Gastrocnemius medialis (tissue), 4 donors: Measurements from ENCODE around the gene CD47. TPM values are rescaled to one million over a fixed set of nuclear protein-coding genes. Genes with fewer than 3 reads are reported as not detected.

Source experiments
- ATAC-seq, 2 donors: fragments of 150-250 bp; one replicate each; pipeline ENCODE4 v1.9.1; 2016
- DNase-seq, 2 donors: peaks; one replicate each; pipeline ENCODE4 v3.0.0-alpha.2; 2019
- H3K27ac ChIP-seq, 4 donors: fragments of 200-600 bp; sonication (generic); 1 replicate in 1 of 4; 2 replicates in 3 of 4; pipeline ENCODE4 v1.5.1; 2016 to 2018; ENCODE audit warnings: mild to moderate bottlenecking in 2 of 4, moderate library complexity in 1 of 4
- H3K27me3 ChIP-seq, 3 donors: fragments of 200-600 bp; sonication (generic) in 2 of 3; 1 replicate in 1 of 3; 2 replicates in 2 of 3; pipeline versions ENCODE4 v1.5.1 to v1.6.0; 2016 to 2019; ENCODE audit warnings: mild to moderate bottlenecking in 1 of 3, moderate library complexity in 1 of 3
- H3K36me3 ChIP-seq, 2 donors: fragments of 200-600 bp; sonication (generic) in 1 of 2; one replicate each; pipeline ENCODE4 v1.5.1; 2017 to 2018
- H3K4me1 ChIP-seq, 2 donors: fragments of 200-600 bp; sonication (generic) in 1 of 2; one replicate each; pipeline ENCODE4 v1.5.1; 2016 to 2017; ENCODE audit warnings: mild to moderate bottlenecking in 2 of 2
- H3K4me3 ChIP-seq, 4 donors: fragments of 200-600 bp; sonication (generic) in 3 of 4; 1 replicate in 1 of 4; 2 replicates in 3 of 4; pipeline ENCODE4 v1.5.1; 2016 to 2019; ENCODE audit warnings: mild to moderate bottlenecking in 2 of 4
- H3K9me3 ChIP-seq, 3 donors: fragments of 200-600 bp; sonication (generic) in 2 of 3; 1 replicate in 1 of 3; 2 replicates in 2 of 3; pipeline ENCODE4 v1.5.1; 2016 to 2019
- POLR2A ChIP-seq, 2 donors: fragments of 450-650 bp; IDR thresholded peaks; one replicate each; pipeline ENCODE4 v1.6.1; 2017; ENCODE audit warnings: antibody characterized with exemption in 2 of 2, mild to moderate bottlenecking in 2 of 2, moderate library complexity in 2 of 2
- in situ Hi-C, 4 donors: fragments of 200-750 bp; cut with MboI; loops; one replicate each; pipeline versions ENCODE4 v1.15.0 to v1.8.0; 2017; ENCODE audit warnings: low sequenced_read_pairs in 4 of 4
- intact Hi-C: fragments of 100-400 bp; cut with DNase I; formaldehyde crosslinking; loops from one replicate; pipeline ENCODE4 v1.15.1; 2023; ENCODE audit warnings: low total_unique reads
- total RNA-seq, 4 donors: library from RNA; depleted of rRNA; stranded (reverse); fragments of >200 nt; gene quantifications; one replicate each; pipeline versions ENCODE4 v1.1.0 to v1.2.3, GENCODE V29; 2016
- TF ChIP-seq, protein P1 (sequence below), 5 experiments: fragments of 450-650 bp in 3 of 5; fragments of 200-600 bp in 2 of 5; sonication (generic) in 2 of 5; IDR thresholded peaks in 4 of 5; conservative IDR thresholded peaks in 1 of 5; 1 replicate in 4 of 5; 2 replicates in 1 of 5; pipeline ENCODE4 v1.5.1; 2016 to 2019; ENCODE audit warnings: antibody characterized with exemption in 5 of 5, mild to moderate bottlenecking in 3 of 5, moderate library complexity in 3 of 5

The CD47 gene
- total RNA-seq, 4 donors from 2014 or later, result 14.5 to 30.3 (median 22.4) TPM

DNA sequence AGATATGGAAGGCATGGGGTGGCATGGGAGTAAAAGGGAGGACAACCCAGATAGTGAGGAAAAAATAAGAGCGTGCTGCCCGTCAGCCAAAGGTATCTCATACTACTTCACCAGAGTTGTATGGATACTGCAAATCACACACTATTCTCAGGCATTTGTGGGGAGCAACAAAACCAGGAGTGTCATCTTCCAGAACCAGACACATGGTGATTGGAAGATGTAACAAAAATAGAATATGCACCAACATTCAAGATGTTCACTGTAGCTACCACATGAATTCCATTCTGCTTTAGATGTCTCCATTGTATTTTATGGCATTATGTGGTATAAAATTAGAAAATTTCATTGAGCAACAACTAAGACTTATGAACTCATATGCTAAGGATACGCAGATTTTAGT is 34.9 kb downstream of the CD47 start:
- no peak overlapping the region for H3K27ac ChIP-seq
- no peak for TF ChIP-seq POLR2A (IDR thresholded peaks at IDR 0.05)
- TF ChIP-seq, protein P1, sequence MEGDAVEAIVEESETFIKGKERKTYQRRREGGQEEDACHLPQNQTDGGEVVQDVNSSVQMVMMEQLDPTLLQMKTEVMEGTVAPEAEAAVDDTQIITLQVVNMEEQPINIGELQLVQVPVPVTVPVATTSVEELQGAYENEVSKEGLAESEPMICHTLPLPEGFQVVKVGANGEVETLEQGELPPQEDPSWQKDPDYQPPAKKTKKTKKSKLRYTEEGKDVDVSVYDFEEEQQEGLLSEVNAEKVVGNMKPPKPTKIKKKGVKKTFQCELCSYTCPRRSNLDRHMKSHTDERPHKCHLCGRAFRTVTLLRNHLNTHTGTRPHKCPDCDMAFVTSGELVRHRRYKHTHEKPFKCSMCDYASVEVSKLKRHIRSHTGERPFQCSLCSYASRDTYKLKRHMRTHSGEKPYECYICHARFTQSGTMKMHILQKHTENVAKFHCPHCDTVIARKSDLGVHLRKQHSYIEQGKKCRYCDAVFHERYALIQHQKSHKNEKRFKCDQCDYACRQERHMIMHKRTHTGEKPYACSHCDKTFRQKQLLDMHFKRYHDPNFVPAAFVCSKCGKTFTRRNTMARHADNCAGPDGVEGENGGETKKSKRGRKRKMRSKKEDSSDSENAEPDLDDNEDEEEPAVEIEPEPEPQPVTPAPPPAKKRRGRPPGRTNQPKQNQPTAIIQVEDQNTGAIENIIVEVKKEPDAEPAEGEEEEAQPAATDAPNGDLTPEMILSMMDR (IDR thresholded peaks at IDR 0.05 in 4 of 5, conservative IDR thresholded peaks at IDR 0.05 in 1 of 5), result no peak
- no peaks in the 10 kb centered on the region for H3K9me3 ChIP-seq
- H3K4me1 ChIP-seq, result no peaks in the 10 kb centered on the region
- DNase-seq (no peak), ATAC-seq (no peak)
- no peaks in the 10 kb centered on the region for H3K27me3 ChIP-seq
- no peak overlapping the region for H3K4me3 ChIP-seq
- intact Hi-C loops, result no loop called here
- in situ Hi-C loops, result no loop called here
- H3K36me3 ChIP-seq, result peaks cover 6 to 30% of the 10 kb centered on the region in 2 donors

- no peaks in the 10 kb centered on the region for H3K9me3 ChIP-seq
- no peaks in the 10 kb centered on the region for H3K4me1 ChIP-seq
- no peak for TF ChIP-seq POLR2A (IDR thresholded peaks at IDR 0.05)
- TF ChIP-seq, protein P1 (IDR thresholded peaks at IDR 0.05 in 4 of 5, conservative IDR thresholded peaks at IDR 0.05 in 1 of 5), result no peak
- H3K27ac ChIP-seq, result no peak overlapping the region
- DNase-seq (no peak), ATAC-seq (no peak)
- H3K36me3 ChIP-seq, result peaks cover 6 to 22% of the 10 kb centered on the region in 2 donors
- in situ Hi-C loops, result no loop called here
- no peaks in the 10 kb centered on the region for H3K27me3 ChIP-seq
- intact Hi-C loops, result no loop called here
- no peak overlapping the region for H3K4me3 ChIP-seq
These were observed 35.9 kb downstream of the CD47 start for GRCh38 chr3:108054935-108055334.

- H3K9me3 ChIP-seq, result no peaks in the 10 kb centered on the region
- ATAC-seq, result no peak
- H3K4me1 ChIP-seq, result no peaks in the 10 kb centered on the region
- peaks cover 0 to 11% of the 10 kb centered on the region in 2 donors for H3K36me3 ChIP-seq
- in situ Hi-C loops (no loop called here), intact Hi-C loops (no loop called here)
- H3K4me3 ChIP-seq, result no peak overlapping the region
- no peak for TF ChIP-seq POLR2A (IDR thresholded peaks at IDR 0.05)
- TF ChIP-seq, protein P1 (IDR thresholded peaks at IDR 0.05 in 4 of 5, conservative IDR thresholded peaks at IDR 0.05 in 1 of 5), result no peak
- H3K27me3 ChIP-seq, result no peaks in the 10 kb centered on the region
- DNase-seq, result no peak
- H3K27ac ChIP-seq, result no peak overlapping the region
These were observed 37.3 kb downstream of the CD47 start for GRCh38 chr3:108053483-108053882.

DNA sequence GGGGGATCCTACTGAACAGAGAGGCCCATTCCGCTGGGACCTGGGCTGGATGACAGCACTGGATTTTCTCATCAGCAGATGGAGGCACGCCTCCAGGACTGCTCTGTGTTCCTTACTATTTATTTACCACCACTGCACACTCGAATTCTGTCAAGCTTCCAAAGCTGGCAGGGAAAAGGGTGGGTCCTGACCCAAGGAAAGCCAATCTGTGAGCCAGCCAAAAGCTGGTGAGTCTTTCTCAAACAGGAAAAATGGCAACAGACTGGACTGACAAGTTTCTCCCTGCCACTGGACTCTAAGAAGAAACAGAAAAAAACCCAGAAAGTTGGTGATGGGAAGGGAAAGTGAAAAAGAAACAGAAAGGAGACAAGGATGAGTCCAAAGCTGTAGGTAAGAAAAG is 37.8 kb downstream of the CD47 start:
- no peaks in the 10 kb centered on the region for H3K27me3 ChIP-seq
- peaks cover 0 to 7% of the 10 kb centered on the region in 2 donors for H3K36me3 ChIP-seq
- no peak overlapping the region for H3K27ac ChIP-seq
- H3K4me3 ChIP-seq, result no peak overlapping the region
- DNase-seq (no peak), ATAC-seq (no peak)
- H3K9me3 ChIP-seq, result no peaks in the 10 kb centered on the region
- in situ Hi-C loops (no loop called here), intact Hi-C loops (no loop called here)
- TF ChIP-seq, protein P1 (IDR thresholded peaks at IDR 0.05 in 4 of 5, conservative IDR thresholded peaks at IDR 0.05 in 1 of 5), result no peak
- TF ChIP-seq POLR2A (IDR thresholded peaks at IDR 0.05), result no peak
- no peaks in the 10 kb centered on the region for H3K4me1 ChIP-seq

DNA sequence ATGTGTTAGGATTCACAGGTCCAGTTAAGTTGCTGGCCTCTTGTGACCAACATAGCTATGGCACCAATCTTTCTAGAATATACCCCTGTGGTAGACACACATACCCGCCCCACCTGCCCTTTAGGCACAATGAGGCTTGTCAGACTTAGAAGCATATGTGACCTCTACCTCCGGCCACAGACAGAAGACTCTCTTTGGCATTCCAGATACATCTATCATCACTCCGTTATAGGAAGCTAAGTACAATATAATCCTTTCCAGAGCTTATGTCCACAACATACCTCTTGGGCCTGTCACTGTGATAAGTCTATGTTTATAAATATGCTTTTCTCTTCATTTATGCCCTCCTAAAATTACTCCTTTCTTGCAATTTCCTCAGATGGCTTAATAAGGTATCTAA is 39.8 kb downstream of the CD47 start:
- no peak for ATAC-seq
- H3K27ac ChIP-seq, result no peak overlapping the region
- peaks cover 0 to 14% of the 10 kb centered on the region in 2 donors for H3K36me3 ChIP-seq
- no peak overlapping the region for H3K4me3 ChIP-seq
- H3K27me3 ChIP-seq, result no peaks in the 10 kb centered on the region
- H3K9me3 ChIP-seq, result no peaks in the 10 kb centered on the region
- no peak for DNase-seq
- in situ Hi-C loops, result no loop called here
- H3K4me1 ChIP-seq, result no peaks in the 10 kb centered on the region
- intact Hi-C loops, result no loop called here
- TF ChIP-seq, protein P1 (IDR thresholded peaks at IDR 0.05 in 4 of 5, conservative IDR thresholded peaks at IDR 0.05 in 1 of 5), result no peak
- TF ChIP-seq POLR2A (IDR thresholded peaks at IDR 0.05), result no peak
